EH (cell line): ENCODE data around the gene CD276.
A peak's percentile ranks its signal among the peaks of the same experiment; 100 is the strongest.
"Not testable (repeated sequence)": the region's sequence is repeated elsewhere in the genome, so short reads cannot be mapped to it uniquely, and the experiment has no call there.

Source experiments
- DNase-seq: peaks from one replicate; pipeline ENCODE4 v3.0.0-alpha.2; 2015; ENCODE audit warnings: low read depth

Gene CD276

DNA sequence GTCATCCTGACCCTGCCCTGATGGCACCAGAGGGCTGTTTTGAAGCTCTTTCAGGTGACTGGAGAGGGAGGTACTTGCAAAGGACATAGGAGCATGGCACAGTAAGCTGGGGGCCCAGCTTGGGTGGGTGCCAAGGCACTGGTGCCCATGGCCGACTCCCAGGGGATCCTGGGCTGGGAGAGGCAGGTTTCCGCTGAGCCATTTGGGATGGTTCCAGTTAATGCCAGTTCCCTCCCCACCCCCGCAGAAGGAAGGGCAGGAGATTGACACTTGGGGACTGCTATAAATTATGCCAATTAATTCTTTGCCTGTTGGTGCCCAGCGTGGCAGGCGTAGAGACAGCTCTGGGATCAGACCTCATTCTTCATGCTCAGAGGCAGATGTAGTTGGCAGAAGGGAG, 26.1 kb downstream of the CD276 start:
- DNase-seq: no peak

DNA sequence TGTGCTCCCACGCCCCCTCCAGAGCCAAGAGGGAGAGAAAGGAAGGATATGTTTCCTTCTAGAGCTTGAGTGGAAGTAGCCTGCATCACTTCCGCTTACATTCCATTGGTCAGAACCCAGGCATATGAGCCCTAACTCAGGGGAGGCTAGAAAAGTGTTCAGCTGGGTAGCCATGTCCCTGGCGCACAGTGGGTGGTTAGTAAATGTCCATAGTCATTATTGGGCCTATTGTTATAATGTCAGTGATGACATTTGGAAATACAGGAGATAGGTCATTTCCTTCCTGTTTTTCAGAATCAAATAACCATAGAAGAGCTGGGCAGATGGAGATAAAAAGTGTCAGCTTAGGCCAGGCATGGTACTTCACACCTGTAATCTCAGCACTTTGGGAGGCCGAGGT, 27.3 kb downstream of the CD276 start:
- DNase-seq: no peak

DNA sequence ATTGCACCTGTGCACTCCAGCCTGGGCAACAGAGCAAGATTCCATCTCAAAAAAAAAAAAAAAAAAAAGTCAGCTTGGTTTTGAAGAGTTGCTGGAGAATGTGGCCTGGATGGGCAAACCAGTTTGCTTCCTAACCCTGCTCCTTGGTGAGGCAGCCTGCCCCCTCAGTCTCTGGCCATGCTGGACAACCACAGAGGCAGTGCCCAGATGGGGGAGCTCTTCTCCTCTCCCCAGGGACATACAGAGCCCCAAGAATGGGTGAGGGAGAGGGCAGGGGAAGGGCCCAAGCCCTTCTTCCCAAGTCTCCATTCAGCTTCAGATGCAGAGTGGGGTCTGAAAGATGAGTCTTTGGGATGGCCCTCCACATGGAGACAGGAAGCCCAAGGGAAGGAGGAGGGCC, 27.9 kb downstream of the CD276 start:
- DNase-seq: no peak

DNA sequence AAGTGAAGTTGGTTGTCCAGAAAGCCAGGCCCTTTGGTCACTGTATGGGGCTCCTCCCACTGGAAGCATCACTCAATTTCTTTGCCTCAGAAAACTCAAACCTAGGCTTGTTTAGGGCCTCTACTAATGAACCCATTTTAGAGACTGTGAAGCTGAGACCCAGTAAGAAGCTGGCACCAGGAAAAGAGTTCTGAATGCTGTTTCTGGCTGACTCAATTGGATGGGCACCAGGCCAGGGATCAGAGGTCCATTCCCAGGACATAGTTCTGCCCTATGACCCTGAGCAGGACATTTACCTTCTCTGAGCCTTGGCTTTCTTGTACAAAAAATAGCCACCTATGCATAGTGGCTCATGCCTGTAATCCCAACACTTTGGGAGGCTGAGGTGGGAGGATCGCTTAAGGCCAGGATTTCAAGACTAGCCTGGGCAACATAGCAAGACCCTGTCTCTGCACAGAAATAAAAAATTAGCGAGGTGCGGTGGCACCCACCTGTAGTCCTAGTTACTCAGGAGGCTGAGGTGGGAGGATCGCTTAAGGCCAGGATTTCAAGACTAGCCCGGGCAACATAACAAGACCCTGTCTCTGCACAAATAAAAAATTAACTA, 30.6 kb downstream of the CD276 start:
- no peak for DNase-seq

DNA sequence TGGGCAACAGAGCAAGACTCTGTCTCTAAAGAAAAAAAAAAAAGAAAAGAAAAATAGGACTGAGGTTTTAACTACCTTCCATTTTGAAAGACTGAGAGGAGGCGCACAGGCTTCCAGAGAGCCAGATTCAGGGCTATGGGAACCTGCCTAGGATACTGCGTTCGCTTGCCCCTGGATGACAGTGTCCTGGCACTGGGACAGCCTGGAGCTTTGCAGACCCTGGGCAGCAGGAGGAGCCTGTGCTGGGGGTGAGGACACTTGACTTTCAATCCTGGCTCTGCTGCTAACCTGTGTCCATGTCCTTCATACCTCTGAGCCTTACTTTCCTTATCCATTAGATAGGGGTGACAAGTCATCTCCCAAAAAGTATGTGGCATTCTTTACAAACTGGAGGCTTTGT, 31.2 kb downstream of the CD276 start:
- no peak for DNase-seq

DNA sequence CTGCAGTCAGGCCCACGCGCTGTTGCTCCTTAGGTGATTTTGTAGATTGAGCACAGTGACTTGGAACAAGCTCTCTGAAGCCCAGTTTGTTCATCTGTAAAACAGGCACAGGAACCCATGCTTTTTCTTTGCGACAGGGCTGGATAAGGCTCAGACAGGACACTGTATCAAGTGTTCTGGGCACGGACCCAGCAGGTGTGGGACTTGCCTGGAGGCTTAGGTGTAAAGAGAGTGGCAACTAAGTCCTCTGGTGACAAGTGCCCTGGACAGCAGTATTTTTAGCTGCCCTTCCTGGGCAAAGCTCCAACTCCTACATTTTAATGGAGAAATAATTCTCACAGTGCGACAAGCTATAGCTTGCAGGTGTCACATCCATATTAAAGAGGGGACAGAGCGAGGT, 32.2 kb downstream of the CD276 start:
- no peak for DNase-seq

DNA sequence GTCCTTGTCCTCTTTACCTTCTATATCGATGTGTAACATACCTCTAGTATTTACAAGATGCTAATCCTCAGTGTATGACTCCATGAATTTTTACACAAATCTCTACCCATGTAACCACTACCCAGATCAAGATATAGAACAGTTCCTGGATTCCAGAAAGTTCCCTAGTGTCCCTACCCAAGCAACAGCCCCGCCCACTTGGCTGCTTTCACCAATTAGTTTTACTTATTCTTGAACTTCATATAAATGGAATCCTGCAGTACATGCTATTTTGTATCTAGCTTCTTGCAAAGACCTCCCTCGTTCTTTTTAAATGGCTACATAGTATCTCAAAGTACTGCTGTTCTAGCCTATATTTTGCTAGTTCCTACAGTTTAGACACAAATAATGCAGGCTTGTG, 33.0 kb downstream of the CD276 start:
- peak; percentile 27 for DNase-seq

DNA sequence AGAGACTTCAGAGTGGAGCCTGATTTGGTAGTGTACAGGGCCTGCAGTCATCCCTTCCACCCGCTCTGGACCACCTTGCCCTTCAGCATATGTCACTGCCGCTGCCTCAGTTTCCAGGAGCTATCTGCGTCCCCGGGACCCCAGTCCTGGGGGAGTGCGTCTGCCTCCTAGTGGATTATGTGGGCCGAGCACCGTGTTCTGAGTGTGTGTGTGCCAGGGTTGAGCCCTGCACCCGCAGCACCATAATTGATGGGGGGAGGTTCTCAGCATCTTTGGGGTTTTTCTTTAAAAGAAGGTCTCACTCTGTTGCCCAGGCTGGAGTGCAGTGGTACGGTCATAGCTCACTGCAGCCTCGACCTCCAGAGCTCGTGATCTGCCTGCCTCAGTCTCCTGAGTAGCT, 33.6 kb downstream of the CD276 start:
- DNase-seq: no peak

DNA sequence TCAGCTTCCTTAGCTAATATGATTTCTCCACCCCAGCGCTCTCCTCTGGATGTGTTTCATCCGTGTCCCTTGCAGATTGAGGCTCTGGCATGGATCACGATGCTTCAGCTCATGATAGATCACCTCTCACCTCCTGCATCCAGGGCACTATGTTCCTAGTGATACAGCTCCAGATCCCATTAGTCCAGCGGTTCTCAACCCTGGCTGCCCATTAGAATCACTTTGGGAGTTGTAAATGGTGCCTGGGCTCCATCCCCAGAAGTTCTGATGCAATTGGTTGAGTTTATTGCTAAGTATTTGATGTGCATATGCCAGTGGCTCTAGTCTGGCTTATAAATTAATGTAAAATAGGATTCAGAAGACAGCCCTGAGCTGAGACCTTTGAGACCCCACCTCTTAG, 34.5 kb downstream of the CD276 start:
- DNase-seq: no peak

DNA sequence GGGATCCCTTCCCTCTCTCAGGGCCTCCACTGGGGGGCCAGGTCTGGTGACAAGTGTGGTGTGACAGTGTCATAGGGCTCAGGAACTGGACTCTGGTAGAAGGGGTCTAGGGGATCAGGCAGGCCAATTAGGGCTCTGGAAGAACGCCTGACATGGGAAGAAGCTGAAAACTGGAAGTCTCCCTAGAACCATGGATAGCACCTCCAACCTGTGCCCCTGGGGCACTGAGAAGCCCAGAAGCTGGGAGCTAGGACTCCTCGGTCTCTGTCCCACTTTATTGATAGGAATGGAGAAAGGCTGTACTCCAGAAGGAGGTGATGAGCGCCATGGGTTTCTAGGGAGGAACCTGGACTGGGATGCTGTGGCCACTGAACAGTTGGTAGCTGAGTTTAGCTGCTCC, 38.2 kb downstream of the CD276 start:
- no peak for DNase-seq

DNA sequence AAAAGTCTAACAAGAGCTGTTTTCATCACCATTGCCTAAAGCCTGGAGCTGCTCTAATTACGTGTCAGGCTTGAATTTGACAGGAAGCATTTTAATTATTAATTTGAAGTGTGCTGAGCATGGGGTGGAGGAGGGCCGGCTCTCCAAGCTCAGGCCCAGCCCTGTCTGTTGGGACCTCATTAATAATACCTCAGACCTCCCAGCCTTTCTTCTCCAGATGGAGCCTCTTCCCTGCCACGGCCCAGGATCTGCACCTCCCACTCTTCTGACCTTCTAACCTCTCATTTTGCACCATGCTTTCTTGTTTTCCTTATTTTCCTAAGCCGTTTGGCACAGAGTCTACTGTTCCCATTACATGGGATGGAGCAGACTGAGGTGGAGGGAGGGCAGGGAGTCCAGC, 39.0 kb downstream of the CD276 start:
- DNase-seq: no peak

DNA sequence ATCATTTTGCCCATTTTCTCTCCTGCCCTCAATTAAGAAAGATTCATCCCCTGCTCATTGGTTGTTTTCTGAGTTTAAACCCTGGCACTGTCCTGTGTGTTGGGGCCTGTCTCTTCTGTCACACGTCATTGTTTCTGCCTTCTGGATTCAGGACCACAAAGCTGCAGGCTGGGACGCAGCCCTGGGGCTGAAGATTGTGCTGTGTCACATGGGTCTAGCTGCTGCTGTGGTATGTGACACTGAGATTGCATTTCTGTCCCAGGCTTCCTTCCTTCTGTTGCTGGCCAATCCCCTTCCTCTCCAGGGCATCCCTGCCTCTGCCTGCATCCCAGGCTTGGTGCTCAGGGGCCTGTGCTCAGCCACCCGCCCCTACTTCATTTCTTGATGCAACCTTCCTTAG, 40.0 kb downstream of the CD276 start:
- DNase-seq: peak; percentile 23

DNA sequence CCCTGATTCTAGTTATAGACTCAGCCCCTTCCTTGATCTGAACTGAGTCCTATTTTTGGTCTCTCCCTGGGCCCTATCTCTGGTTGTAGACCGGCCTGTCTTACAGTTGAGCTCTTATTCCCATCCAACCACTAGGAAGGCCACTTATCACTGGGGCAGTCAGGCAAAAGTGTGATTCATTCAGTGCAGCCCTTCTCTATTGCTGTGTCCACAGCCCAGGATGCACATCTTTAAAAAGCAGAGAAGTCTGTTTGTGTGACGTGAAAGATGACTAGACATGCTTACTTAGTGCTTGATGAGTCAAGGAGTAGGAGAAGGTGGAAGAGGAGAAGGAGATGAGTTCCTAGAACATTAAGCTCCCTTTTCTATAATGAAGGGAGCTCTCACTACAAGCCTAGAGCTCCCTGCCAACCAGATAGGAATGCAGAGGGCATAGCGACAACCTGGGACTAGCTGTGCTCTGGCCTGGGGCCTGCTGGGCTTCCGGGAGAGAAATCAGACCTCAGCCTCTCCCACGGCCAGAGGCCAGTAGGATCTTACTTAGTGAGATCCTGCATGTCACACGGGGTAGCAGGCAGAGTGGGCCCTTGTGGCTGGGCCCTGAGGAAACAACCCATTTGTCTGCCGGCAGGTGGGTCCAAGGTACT, 43.3 kb downstream of the CD276 start:
- peak; percentile 83 for DNase-seq

DNA sequence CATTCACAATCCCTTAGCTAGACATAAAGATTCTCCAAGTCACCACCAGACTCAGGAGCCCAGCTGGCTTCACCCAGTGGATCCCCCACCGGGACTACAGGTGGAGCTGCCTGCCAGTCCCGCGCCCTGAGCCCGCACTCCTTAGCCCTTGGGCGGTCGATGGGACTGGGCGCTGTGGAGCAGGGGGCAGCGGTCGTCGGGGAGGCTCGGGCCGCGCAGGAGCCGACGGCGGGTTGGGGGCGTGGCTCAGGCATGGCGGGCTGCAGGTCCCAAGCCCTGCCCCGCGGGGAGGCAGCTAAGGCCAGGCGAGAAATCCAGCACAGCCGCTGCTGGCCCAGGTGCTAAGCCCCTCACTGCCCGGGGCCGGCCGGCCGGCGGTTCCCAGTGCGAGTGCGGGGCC, 47.9 kb downstream of the CD276 start:
- DNase-seq: not testable (repeated sequence)

DNA sequence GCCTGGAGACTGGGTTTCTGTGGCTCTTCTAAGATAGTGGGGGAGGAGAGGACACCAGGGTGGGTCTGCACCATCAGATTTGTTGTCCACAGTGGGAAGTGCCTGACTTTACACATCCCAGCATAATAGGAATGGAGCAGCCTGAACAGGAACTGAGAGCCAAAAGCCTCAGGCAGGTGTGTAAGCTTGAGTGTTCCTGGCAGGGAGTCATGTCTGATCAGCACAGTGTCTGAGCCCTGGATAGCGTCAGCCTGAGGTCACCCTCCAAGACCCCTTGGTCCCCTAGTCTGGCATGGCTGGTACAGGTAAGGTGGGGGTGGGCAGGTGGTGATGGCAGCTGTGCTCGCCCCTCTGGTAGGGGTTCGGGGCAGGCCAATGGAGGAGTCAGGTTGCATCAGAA, 48.7 kb downstream of the CD276 start:
- DNase-seq: no peak

DNA sequence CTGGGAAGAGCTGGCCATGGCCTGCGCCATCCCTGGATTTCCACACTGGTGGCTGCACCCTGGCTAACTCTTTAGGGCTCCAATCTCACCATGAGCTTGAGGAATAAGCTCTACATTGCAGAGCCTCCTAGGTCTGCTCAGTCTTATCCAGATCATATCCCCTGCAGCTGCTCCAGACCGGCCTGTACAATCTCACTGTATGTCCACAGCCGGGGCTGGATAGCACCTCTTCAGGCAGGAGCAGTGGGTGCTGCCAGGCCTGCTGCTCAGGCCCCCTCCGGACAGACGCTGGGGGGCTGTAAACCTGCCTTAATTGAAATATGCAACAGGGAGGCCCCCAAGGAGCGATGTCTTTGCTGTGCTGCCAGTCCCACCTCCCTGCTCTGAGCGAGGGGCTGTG, 53.4 kb downstream of the CD276 start:
- no peak for DNase-seq

DNA sequence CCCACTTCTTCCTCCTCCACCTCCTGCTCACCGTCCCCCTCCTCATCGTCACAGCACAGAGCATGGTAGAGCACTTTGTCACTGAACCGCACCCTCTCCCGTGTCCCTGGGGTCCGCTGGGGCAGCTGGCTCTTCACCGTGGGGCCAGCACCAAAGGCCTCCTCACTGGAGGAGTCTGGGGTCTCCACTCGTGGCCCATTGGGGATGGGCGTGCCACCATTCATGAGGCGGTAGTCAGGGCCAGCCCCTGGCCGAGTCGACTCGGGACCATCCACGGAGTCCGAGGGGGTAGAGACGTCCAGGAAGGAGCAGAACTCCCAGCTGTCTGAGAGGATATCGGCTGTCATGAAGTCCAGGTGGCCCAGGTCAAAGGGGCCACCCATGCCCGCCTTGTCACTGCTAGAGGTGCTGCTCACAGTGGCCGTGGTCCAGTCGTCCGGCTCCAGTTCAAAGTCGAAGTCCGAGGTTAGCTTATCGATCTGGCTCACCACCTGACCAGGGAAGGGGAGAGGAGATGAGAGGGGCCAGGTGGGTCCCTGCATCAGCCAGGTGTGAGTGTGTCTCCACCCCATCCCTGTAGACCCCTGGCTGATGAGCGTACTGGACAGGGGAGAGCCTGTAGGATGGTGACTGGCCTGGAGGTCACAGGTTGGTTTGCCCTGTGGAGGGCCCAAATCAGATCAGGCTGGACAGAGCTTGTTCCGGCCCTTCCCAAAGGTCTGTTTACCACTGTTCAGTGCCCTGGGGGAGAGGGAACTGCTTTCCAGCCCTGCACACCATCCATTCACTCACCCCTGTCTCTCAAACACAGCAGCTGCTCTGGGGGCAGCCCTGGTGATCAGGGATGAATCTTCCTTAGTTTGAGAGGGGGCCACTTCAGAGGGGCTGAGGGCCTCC, 56.2 kb downstream of the CD276 start:
- DNase-seq: no peak

DNA sequence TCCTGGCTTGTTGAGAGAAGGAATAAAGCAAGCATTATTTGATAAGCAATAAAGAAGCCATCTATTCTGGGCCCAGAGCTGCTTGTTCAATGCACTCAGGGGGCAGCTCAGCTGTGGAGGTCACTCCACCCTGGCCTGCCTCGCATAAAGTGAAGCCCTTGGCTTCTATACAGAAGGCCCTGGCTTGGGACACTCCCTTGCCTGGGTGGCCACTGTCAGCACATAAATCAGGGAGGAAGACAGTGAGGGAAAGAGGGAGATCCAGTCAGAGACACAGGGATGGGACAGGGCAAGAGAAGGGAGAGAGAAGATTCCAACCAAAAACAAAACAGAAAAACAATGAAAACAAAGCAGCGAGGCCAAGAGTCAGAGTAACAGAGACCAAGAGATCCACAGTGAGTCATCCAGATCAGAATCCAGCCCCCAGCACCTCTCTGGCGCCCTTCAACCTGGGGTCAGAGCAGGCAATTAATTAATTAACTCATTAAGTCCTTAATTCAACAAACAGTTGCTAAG, 57.2 kb downstream of the CD276 start:
- peak; percentile 29 for DNase-seq

DNA sequence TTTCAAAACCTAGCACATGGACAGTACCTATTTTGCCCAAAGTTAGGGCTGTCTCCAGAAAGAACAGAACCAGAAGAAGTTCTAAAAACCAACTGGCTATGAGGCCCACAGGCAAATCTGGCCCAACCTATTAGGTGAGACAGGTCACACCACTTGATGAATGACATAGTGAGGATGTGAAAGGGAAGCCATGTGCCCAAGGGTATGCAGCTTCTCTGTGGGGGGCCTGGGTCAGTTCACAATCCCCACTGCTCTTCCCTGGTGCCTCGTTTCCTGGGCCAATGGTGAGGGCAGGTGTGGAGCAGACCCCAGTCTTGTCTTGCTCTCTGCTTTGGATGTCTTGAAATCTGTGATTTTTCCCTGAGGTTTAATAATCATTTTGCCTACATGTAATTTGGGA, 60.1 kb downstream of the CD276 start:
- no peak for DNase-seq

DNA sequence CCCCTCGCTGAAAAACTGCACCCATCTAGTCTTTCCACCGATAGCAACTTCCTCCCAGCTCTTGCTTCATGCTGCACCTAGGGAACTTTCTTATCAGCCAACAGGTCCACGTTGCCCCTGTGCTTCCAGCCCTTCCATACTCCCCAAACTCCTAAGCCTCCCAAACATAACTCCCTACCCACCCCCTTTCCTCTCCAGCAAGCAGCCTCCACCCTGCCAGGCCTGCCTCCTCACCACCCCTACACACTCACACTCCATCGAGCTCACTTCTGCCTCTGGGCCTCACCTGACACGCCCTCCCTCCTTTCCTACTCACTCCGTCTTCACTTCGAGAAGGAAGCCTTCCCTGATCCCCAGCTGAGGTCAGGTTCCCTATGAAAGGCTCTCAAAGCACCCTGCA, 60.9 kb downstream of the CD276 start:
- no peak for DNase-seq

DNA sequence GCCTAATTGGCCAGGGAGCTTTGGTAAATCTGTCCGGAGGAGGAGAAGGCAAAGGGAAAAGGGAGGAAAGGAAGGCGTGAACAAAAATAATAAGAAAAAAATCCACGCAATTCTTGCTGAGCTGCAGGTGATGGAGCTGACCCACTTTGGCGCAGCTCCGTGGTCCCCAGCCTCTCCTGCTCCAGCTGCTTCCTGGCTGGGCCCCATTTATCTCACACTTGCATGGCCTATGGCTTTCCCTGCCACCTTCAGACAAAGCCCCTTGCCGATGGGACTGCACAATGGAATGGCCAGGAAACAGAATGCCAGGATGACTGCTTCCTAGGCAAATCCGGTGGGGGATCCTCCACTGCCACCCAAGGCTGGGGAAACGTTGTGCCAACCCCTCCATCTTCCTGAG, 62.1 kb downstream of the CD276 start:
- no peak for DNase-seq

DNA sequence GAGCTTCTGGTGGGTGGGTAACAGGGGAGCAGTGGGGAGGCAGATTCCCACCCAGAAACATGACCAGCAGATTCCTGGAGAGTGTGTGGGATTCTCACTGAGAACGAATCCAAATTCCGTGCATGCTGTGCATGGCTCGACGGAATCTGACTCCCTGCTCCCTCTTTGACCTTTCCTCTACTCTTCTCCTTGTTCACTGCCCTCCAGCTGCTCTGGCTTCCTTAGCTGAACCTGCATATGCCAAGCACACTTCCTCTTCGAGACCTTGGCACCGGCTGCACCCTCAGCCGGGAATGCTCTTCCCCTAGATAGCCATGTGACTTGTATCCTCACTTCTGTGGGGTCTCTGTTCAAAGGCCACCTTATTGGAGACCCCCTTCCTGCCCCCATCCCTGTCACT, 62.7 kb downstream of the CD276 start:
- peak; percentile 76 for DNase-seq
